GM13976 (cell line): ENCODE results near the gene PATE3.

Source experiments
- DNase-seq: peaks from one replicate; pipeline ENCODE4 v3.0.0; 2012; ENCODE audit warnings: low spot score
- in situ Hi-C: fragments of 300-500 bp; cut with MboI; formaldehyde crosslinking; loops from one replicate; pipeline ENCODE4 v1.12.0; 2022; ENCODE audit warnings: low sequenced_read_pairs, mixed read lengths, inconsistent platforms; ENCODE audit not compliant: unreplicated experiment
- TF ChIP-seq, protein P1 (sequence below): IDR thresholded peaks from 2 replicates; pipeline ENCODE4 v1.5.1; 2012; ENCODE audit warnings: borderline replicate concordance, mild to moderate bottlenecking; ENCODE audit not compliant: insufficient read depth; ENCODE audit errors: extremely low read depth, missing control alignments, control extremely low read depth

PATE3 gene, protein sequence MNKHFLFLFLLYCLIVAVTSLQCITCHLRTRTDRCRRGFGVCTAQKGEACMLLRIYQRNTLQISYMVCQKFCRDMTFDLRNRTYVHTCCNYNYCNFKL

DNA sequence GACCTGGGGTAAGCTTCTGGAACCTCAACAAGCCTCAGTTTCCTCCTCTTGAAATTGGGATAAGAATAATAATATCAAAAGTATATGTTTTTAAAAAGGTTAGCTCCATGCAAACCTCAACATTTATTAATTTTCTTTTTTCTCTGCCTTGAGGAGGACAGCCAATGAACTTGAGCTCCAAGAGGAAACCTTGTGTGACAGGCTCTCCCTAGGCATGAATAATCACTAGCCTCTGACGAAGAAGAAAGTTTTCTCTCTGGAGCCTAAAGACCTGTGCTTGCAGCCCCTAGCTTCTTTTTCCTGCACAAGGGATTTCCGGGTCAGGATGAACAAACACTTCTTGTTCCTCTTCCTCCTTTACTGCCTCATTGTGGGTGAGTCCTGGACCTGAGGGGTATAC lies at the start of gene PATE3:
Gene PATE3 (plus strand): TSS at position 301 of the 400 bp plus-strand sequence. CDS start 25 bp downstream, at position 326.
- in situ Hi-C loops = no loop called here
- no peak for DNase-seq
- TF ChIP-seq, protein P1, sequence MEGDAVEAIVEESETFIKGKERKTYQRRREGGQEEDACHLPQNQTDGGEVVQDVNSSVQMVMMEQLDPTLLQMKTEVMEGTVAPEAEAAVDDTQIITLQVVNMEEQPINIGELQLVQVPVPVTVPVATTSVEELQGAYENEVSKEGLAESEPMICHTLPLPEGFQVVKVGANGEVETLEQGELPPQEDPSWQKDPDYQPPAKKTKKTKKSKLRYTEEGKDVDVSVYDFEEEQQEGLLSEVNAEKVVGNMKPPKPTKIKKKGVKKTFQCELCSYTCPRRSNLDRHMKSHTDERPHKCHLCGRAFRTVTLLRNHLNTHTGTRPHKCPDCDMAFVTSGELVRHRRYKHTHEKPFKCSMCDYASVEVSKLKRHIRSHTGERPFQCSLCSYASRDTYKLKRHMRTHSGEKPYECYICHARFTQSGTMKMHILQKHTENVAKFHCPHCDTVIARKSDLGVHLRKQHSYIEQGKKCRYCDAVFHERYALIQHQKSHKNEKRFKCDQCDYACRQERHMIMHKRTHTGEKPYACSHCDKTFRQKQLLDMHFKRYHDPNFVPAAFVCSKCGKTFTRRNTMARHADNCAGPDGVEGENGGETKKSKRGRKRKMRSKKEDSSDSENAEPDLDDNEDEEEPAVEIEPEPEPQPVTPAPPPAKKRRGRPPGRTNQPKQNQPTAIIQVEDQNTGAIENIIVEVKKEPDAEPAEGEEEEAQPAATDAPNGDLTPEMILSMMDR = no peak

DNA sequence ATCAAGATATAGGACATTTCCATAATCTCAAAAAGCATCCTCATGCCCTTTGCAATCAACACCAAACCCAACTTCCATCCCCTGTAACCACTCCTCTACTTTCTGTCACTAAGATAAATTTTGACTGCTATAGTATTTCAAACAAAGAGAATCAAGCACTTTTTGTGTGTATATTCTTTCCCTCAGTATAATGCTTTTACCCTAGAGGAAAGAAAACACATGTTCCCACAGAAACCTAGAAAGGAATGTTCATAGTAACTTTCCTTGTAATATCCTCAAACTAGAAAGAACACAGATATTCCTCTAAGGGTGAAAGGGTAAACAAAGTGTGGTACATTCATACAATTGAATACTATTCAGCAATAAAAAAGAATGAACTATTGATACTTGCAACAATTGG lies 47.3 kb upstream of the PATE3 start:
- TF ChIP-seq, protein P1 = no peak
- in situ Hi-C loops = no loop called here

DNA sequence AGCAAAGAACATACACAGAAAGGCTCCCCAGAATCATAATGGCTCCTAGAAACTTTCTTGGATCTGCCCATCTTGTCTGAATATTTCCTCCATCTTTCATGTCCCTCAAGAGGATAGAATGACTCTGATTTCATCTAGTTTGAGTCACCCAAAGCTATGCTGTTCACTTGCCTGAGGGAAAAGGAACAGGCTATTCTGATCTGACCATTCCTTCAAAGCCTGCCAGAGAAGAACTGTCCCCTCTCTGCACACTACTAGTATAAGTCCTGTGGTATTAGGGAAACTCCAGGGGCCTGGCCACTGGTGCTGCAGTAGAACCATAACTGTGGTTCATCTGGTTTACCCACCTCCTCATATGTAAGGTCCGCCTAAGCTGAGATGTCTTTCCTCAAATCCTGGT lies 44.2 kb upstream of the PATE3 start:
- TF ChIP-seq, protein P1 = no peak
- in situ Hi-C loops = no loop called here
- DNase-seq = no peak

More for the DNA sequence above, 47.3 kb upstream of the PATE3 start:
- DNase-seq = no peak

DNA sequence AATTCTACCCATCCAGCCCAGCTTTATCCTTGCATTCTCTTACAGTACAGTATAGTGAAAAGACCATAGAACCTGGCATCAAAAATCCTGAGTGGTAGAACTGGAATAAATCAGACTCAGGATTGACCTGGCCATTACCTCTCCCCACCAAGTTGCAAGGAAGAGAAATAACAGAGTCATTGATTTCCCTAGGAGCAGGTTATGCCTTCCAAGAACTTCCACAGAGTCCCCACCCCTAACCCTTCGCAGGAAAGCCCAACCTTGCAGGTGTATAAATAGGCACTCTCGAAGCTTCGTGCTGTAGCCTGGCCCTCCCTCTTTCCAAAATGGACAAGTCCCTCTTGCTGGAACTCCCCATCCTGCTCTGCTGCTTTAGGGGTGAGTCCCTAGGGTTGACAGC lies 41.9 kb upstream of the PATE3 start, which contains the start of gene PATE1:
Gene PATE1 (plus strand): TSS at position 301 of the 400 bp plus-strand sequence. CDS start 26 bp downstream, at position 327.
- in situ Hi-C loops = no loop called here
- DNase-seq = no peak
- TF ChIP-seq, protein P1 = no peak

DNA sequence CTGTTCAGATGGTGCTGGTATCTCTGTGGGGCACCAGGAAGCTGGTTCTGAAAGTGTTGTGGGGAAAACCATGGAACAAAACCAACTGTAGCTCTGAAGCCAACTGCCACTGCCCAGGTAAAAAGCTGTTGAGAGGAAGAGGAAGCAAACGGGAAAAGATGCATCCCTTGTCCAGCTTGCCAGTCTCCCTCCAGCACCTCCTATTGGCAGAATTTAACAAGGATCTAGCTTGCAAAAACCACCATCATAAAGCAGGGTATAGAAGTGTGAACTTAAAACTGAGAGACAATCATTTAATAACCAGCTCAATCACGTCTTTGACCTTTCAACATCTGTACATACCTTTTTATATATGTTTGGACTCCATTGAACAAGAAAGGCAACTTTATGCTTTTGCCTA lies 37.3 kb upstream of the PATE3 start:
- TF ChIP-seq, protein P1 = no peak
- no peak for DNase-seq
- in situ Hi-C loops = no loop called here

DNA sequence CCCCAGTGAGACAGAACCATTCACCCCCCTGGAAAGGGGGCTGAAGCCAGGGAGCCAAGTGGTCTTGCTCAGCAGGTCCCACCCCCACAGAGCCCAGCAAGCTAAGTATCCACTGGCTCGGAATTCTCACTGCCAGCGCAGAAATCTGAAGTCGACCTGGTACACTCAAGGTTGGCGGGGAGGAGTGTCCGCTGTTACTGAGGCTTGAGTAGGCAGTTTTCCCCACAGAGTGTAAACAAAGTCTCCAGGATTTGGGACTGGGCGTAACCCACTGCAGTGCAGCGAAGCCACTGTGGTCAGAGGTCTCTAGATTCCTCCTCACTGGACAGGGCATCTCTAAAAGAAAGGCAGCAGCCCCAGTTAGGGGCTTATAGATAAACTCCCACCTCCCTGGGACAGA lies 31.9 kb upstream of the PATE3 start:
- DNase-seq = no peak
- TF ChIP-seq, protein P1 = no peak
- in situ Hi-C loops = no loop called here
